Fibroblast of villous mesenchyme (primary cell): ENCODE data around the gene MRPL47. TPM values are rescaled to one million over a fixed set of nuclear protein-coding genes. Genes with fewer than 3 reads are reported as not detected.

Source experiments
- DNase-seq: peaks from one replicate; pipeline ENCODE4 v3.0.0-alpha.2; 2010; ENCODE audit warnings: low read depth
- H3K4me3 ChIP-seq: 2 replicates; pipeline ENCODE4 v1.5.1; 2011; ENCODE audit warnings: low read depth, mild to moderate bottlenecking, low read length
- CTCF ChIP-seq: IDR thresholded peaks from 2 replicates; pipeline ENCODE4 v1.5.1; 2012; ENCODE audit warnings: low read depth, mild to moderate bottlenecking, low read length; ENCODE audit not compliant: insufficient read depth
- small RNA-seq: library from RNA; depleted of rRNA; stranded (forward); fragments of <200 nt; gene quantifications from one replicate; pipeline ENCODE3, GENCODE V24; 2012
- total RNA-seq: library from RNA; depleted of rRNA; stranded (reverse); fragments of >200 nt; gene quantifications from 2 replicates; pipeline ENCODE4 v1.2.3, GENCODE V29; 2012

The MRPL47 gene
- total RNA-seq, 1 donor, result 53.5 TPM

DNA sequence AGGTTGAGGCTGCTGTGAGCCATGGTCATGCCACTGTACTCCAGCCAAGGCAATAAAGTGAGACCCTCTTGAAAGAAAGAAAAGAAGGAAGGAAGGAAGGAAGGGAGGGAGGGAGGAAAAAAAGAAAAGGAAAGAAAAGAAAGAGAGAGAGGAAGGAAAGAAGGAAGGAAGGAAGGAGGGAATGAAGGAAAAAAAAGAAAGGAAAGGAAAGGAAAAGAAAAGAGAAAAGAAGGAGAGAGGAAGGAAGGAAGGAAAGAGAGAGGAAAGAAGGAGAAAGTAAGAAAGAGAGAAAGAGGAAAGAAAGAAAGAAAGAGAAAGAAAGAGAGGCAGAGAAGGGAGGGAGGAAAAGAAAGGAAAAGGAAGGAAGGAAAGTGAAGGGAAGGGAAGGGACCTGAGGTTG lies 62.1 kb downstream of the MRPL47 start:
- no peak for DNase-seq
- no peak for TF ChIP-seq CTCF
- H3K4me3 ChIP-seq, result no peak overlapping the region

DNA sequence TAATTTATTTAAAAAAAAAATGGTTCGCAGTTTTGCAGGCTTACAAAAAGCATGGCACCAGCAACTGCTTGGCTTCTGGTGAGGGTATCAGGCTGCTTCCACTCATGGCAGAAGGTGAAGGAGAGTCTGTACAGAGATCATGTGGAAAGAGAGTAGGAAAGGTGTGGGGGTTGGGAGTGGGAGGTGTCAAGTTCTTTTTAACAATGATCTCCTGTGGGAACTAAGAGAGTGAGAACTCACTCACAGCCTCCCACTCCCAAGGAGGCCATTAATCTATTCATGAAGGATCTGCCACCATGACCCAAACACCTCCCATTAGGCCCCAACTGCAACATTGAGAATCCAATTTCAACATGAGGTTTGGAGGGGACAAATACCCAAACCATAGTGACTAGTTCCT lies 62.8 kb downstream of the MRPL47 start:
- no peak overlapping the region for H3K4me3 ChIP-seq
- no peak for TF ChIP-seq CTCF
- no peak for DNase-seq

- no peak for TF ChIP-seq CTCF
- no peak overlapping the region for H3K4me3 ChIP-seq
- DNase-seq, result no peak
Measured at GRCh38 chr3:179541094-179541493, 63.3 kb downstream of the MRPL47 start.

Small RNA genes within 50 kb of the gene (small RNA-seq; reads per million reads assigned to genes)
- gene AC090425.1 (not detected), gene RF01210 (not detected)

Other genes with a start within 250 kb of the MRPL47 start
- 71.5 and 87.2 TPM in 2 replicates for gene GNB4, start 153.2 kb downstream of the MRPL47 start, total RNA-seq
- gene ACTL6A, start 41.7 kb downstream of the MRPL47 start, total RNA-seq, result 42.5 and 48.8 TPM in 2 replicates
- gene NDUFB5, start 156 bp upstream of the MRPL47 start, total RNA-seq, result 90.8 and 117 TPM in 2 replicates
- gene USP13, start 48.4 kb upstream of the MRPL47 start, total RNA-seq, result 7.8 and 11.9 TPM in 2 replicates